Adrenal gland (tissue), 12 donors: Measurements from ENCODE around the gene ALOX5. TPM values are rescaled to one million over a fixed set of nuclear protein-coding genes. Genes with fewer than 3 reads are reported as not detected.

Source experiments
- DNase-seq, 7 donors: peaks; one replicate each; pipeline ENCODE4 v3.0.0-alpha.2; 2019 to 2020
- H3K27ac ChIP-seq, 5 donors: fragments of 200-600 bp; sonication (generic) in 4 of 5; 1 replicate in 3 of 5; 2 replicates in 2 of 5; pipeline versions ENCODE4 v1.5.1 to v1.8.0; 2016 to 2020; ENCODE audit warnings: mild to moderate bottlenecking in 1 of 5
- H3K27me3 ChIP-seq: fragments of 200-600 bp; 2 replicates; pipeline ENCODE4 v1.8.0; 2021
- H3K36me3 ChIP-seq, 2 donors: fragments of 200-600 bp; replicated peaks in 1 of 2; 1 replicate in 1 of 2; 2 replicates in 1 of 2; pipeline versions ENCODE4 v1.5.1 to v1.8.0; 2018 to 2022
- H3K4me1 ChIP-seq, 2 donors: fragments of 200-600 bp; replicated peaks in 1 of 2; 1 replicate in 1 of 2; 2 replicates in 1 of 2; pipeline versions ENCODE4 v1.5.1 to v1.8.0; 2018 to 2021
- H3K4me3 ChIP-seq, 4 donors: fragments of 200-600 bp; sonication (generic) in 3 of 4; one replicate each; pipeline ENCODE4 v1.5.1; 2016 to 2018
- H3K9me3 ChIP-seq, 3 donors: fragments of 200-600 bp; sonication (generic) in 1 of 3; replicated peaks in 1 of 3; 1 replicate in 2 of 3; 2 replicates in 1 of 3; pipeline versions ENCODE4 v1.5.1 to v1.8.0; 2016 to 2021
- POLR2A ChIP-seq, 2 donors: fragments of 450-650 bp; IDR thresholded peaks; one replicate each; pipeline ENCODE4 v1.6.1; 2017; ENCODE audit warnings: antibody characterized with exemption in 2 of 2, mild to moderate bottlenecking in 2 of 2, moderate library complexity in 1 of 2
- WGBS, 4 donors: extraction: QIAGEN DNeasy Blood & Tissue Kit in 2 of 4; methylation state at CpG; one replicate each; pipeline versions ENCODE4 v1.1.5 to v1.1.7; 2013 to 2017; 5-methylcytosine and 5-hydroxymethylcytosine counted together
- intact Hi-C, 2 donors: fragments of 100-400 bp; cut with DNase I; formaldehyde crosslinking; loops; one replicate each; pipeline versions ENCODE4 v1.14.1 to v1.15.0; 2022 to 2023
- polyA plus RNA-seq, 3 donors: library from polyadenylated mRNA; stranded (reverse); fragments of 200-250 nt in 2 of 3; fragments of 350-450 nt in 1 of 3; fragmentation: Illumina TruSeq in 1 of 3; extraction: RNeasy Lipid Tissue Mini Kit (QIAGEN cat#74804) in 1 of 3; gene quantifications; one replicate each; pipeline ENCODE4 v1.2.3, GENCODE V29; 2013 to 2014
- total RNA-seq, 9 donors: library from RNA; depleted of rRNA in 4 of 9; stranded (reverse); fragments of >200 nt in 4 of 9; fragments of 120-200 nt in 1 of 9; fragmentation: NEBNext Ultra II Directional in 1 of 9; extraction: Animal tissue kit (Norgen Biotek cat#: 25700) in 1 of 9; gene quantifications; one replicate each; pipeline versions ENCODE4 v1.1.0 to v1.2.4, GENCODE V29; 2013 to 2023
- TF ChIP-seq, protein P1 (sequence below), 6 experiments: fragments of 450-650 bp in 4 of 6; fragments of 200-600 bp in 2 of 6; sonication (generic) in 1 of 6; IDR thresholded peaks; 1 replicate in 5 of 6; 2 replicates in 1 of 6; pipeline versions ENCODE4 v1.5.1 to v1.8.0; 2016 to 2021; ENCODE audit warnings: antibody characterized with exemption in 6 of 6, mild to moderate bottlenecking in 2 of 6, moderate library complexity in 1 of 6
- donor health status: healthy with polysubstance abuse.
- donor health status: Bipolar disorder and iron deficiency.
- donor health status: DM: yes; HTN: yes; CAD: no.
- donor health status: DM: no; HTN: no; CAD: no.
- donor health status: DM: no; HTN: no; CAD: no.
- donor health status: DM: yes; HTN: yes; CAD: no.

ALOX5 gene
- total and polyA plus RNA-seq, 12 donors, result 1.00 to 60.0 (median 17.7) TPM

DNA sequence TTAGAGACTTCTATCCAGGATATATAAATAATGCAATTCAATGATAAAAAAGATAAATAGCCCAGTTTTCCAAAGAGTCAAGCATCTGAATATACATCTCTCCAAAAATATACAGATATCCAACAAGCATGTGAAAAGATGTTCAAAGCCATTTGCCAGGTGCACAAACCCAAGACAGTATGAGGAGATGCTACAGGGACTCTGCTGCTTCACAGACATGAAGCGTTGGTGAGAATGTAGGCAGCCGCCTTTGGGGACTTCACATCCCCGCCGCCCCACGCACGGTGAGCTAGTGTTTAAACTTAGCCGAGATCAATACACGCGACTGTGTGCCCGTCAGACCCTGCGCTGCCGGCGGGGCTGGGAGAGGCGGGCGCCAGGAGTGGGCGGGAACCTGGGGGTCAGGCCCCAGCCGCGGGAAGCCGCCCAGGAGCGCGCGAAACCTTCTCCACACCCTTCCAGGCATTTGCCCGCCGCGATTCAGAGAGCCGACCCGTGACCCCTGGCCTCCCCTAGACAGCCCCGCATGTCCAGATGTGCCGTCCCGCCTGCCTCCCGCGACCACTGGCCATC is 927 bp upstream of the ALOX5 start:
- Histone ChIP-seq H3K4me3 (peak overlapping the region in 1 of 4 donors; percentile 51), H3K9me3 (no peaks in the 10 kb centered on the region), H3K27me3 (peaks cover 18% of the 10 kb centered on the region), H3K27ac (peak overlapping the region in 1 of 5 donors; percentile 1), H3K4me1 (peaks cover 9 to 16% of the 10 kb centered on the region in 2 donors), H3K36me3 (no peaks in the 10 kb centered on the region)
- TF ChIP-seq, protein P1, sequence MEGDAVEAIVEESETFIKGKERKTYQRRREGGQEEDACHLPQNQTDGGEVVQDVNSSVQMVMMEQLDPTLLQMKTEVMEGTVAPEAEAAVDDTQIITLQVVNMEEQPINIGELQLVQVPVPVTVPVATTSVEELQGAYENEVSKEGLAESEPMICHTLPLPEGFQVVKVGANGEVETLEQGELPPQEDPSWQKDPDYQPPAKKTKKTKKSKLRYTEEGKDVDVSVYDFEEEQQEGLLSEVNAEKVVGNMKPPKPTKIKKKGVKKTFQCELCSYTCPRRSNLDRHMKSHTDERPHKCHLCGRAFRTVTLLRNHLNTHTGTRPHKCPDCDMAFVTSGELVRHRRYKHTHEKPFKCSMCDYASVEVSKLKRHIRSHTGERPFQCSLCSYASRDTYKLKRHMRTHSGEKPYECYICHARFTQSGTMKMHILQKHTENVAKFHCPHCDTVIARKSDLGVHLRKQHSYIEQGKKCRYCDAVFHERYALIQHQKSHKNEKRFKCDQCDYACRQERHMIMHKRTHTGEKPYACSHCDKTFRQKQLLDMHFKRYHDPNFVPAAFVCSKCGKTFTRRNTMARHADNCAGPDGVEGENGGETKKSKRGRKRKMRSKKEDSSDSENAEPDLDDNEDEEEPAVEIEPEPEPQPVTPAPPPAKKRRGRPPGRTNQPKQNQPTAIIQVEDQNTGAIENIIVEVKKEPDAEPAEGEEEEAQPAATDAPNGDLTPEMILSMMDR (IDR thresholded peaks at IDR 0.05), result no peak
- TF ChIP-seq POLR2A (IDR thresholded peaks at IDR 0.05), result no peak
- intact Hi-C loops, result no loop called here
- no peak for DNase-seq
- WGBS, 4 donors, result 3 to 11% (median 4%) methylated on average over 6 to 32 of the region's 32 CpGs

DNA sequence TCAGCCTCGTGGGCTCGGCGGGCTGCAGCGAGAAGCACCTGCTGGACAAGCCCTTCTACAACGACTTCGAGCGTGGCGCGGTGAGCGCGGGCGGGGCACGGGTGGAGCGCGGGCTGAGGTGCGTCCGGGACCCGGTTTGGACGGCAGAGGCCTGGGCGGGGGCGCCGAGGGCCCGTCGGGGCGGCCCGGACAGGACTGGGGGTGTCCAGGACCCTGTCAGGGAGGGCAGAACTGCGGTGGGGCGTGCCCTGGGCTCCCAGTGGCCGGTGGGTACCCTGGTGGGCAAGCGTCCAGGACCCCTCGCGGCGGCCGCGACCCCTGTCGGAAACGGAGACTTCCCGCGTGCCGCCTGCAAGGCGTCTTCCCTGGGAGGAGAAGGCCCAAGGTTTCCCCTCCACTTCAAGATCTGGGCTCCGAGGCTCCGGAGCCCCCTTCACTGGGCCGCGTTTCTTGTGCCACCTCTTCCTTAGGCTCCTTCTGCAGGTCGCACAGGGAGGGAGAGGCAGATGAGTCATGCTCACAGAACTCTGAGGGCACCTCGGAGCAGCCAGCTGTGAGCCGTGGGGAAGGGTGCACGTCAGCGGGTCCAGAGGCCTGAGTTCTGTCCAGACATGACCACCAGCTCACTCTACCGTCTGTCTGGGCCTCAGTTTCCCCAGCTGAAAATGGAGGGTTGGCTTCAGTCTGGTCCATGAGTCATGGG is 485 bp downstream of the ALOX5 start:
- DNase-seq, result peak in 1 of 7 donors; percentile 22
- 3 to 8% (median 5%) methylated on average over 11 to 51 of the region's 51 CpGs for WGBS, 4 donors
- intact Hi-C loops, result no loop called here
- Histone ChIP-seq H3K27ac (peak overlapping the region in 2 of 5 donors; percentile 38 to 49), H3K36me3 (no peaks in the 10 kb centered on the region), H3K9me3 (no peaks in the 10 kb centered on the region), H3K27me3 (peaks cover 26% of the 10 kb centered on the region), H3K4me3 (peak overlapping the region in 2 of 4 donors; percentile 27 to 51), H3K4me1 (peaks cover 9 to 16% of the 10 kb centered on the region in 2 donors)
- TF ChIP-seq, protein P1 (IDR thresholded peaks at IDR 0.05), result no peak
- TF ChIP-seq POLR2A (IDR thresholded peaks at IDR 0.05), result no peak

DNA sequence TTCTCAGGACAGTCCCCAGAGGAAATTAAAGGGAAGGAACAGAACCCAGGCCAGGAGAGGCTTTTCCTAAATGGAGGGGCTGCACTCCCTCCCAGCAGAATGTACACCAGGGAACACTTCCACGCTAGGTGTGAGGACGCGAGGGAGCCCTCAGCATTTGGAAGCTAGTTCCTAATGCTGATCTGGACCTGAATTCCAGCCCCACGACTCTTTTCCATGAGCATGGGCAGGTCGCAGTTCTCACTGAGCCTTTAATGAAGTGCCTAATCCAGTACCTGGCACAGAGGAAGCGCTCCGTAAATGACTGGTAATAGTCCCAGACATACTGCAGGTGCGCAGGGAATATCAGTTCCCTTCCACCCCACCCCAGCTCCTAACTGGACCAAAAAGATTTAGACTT is 1.1 kb downstream of the ALOX5 start:
- H3K36me3 ChIP-seq, result no peaks in the 10 kb centered on the region
- DNase-seq, result no peak
- 78 to 91% (median 87%) methylated on average over 8 of the region's 8 CpGs for WGBS, 4 donors
- peak overlapping the region in 1 of 4 donors; percentile 51 for H3K4me3 ChIP-seq
- no peaks in the 10 kb centered on the region for H3K9me3 ChIP-seq
- H3K27me3 ChIP-seq, result peaks cover 26% of the 10 kb centered on the region
- intact Hi-C loops, result no loop called here
- peaks cover 9 to 16% of the 10 kb centered on the region in 2 donors for H3K4me1 ChIP-seq
- peak overlapping the region in 1 of 5 donors; percentile 51 for H3K27ac ChIP-seq
- TF ChIP-seq, protein P1 (IDR thresholded peaks at IDR 0.05), result no peak
- TF ChIP-seq POLR2A (IDR thresholded peaks at IDR 0.05), result no peak

DNA sequence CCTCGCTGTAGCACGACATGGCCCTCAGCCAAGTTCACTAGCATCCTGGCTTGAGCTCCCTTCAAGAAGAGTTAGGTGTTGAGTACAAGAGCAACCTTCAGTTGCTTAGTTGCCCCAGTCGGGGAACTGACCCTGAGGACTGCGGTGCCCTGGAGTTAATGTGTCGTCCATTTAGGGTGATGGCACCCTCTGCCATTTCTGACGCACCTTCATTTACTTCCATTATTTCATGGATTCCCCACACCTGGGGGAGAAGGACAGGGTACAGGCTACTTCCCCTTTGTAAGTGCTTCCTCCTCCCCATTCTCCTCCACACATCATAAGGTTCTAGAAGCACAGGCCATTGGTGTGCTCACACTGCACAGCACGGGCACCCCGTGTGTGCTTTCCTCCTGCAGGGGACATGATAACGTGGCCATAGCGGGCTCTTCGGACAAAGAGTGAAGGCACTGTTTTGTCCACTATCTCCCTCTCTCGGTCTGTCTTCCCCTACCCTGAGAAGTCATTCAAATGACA is 1.8 kb downstream of the ALOX5 start:
- no peak for TF ChIP-seq POLR2A (IDR thresholded peaks at IDR 0.05)
- TF ChIP-seq, protein P1 (IDR thresholded peaks at IDR 0.05), result no peak

More for the DNA sequence above, 1.8 kb downstream of the ALOX5 start:
- peaks cover 9 to 16% of the 10 kb centered on the region in 2 donors for H3K4me1 ChIP-seq
- peaks cover 26% of the 10 kb centered on the region for H3K27me3 ChIP-seq
- H3K36me3 ChIP-seq, result no peaks in the 10 kb centered on the region
- intact Hi-C loops, result no loop called here
- H3K27ac ChIP-seq, result peak overlapping the region in 1 of 5 donors; percentile 51
- no peak for DNase-seq
- no peaks in the 10 kb centered on the region for H3K9me3 ChIP-seq
- no peak overlapping the region for H3K4me3 ChIP-seq
- WGBS, 4 donors, result 62 to 75% (median 69%) methylated on average over 12 of the region's 12 CpGs
